SK-N-SH treated with all-trans-retinoic acid at 6 μM for 48 hours (cell line): Measurements from ENCODE around the gene PDZD2.

ENCODE experiments used
- ARNTL ChIP-seq: fragments of 450-650 bp; formaldehyde crosslinking; IDR thresholded peaks from 2 replicates; pipeline ENCODE4 v1.5.0; 2020; ENCODE audit warnings: low read depth, mild to moderate bottlenecking, moderate library complexity, borderline replicate concordance
- ESRRG ChIP-seq: fragments of 250-450 bp; sonication (Bioruptor Pico); IDR thresholded peaks from 2 replicates; pipeline ENCODE4 v1.6.1; 2021; ENCODE audit warnings: mild to moderate bottlenecking
- OSR1 ChIP-seq: fragments of 250-450 bp; sonication (Bioruptor Pico); IDR thresholded peaks from 2 replicates; pipeline ENCODE4 v1.8.0; 2022; ENCODE audit warnings: moderate library complexity, mild to moderate bottlenecking, inconsistent platforms
- ZC3H10 ChIP-seq: fragments of 250-450 bp; sonication (Bioruptor Pico); IDR thresholded peaks from 2 replicates; pipeline ENCODE4 v1.5.1; 2021; ENCODE audit warnings: mild to moderate bottlenecking, moderate library complexity
- ZFP3 ChIP-seq: fragments of 250-450 bp; sonication (Bioruptor Pico); IDR thresholded peaks from 2 replicates; pipeline ENCODE4 v1.5.0; 2020; ENCODE audit warnings: mild to moderate bottlenecking, moderate library complexity
- TF ChIP-seq, protein P1 (sequence below): fragments of 250-450 bp; sonication (Bioruptor Pico); IDR thresholded peaks from 2 replicates; pipeline ENCODE4 v1.5.0; 2020; ENCODE audit warnings: mild to moderate bottlenecking, moderate library complexity

DNA sequence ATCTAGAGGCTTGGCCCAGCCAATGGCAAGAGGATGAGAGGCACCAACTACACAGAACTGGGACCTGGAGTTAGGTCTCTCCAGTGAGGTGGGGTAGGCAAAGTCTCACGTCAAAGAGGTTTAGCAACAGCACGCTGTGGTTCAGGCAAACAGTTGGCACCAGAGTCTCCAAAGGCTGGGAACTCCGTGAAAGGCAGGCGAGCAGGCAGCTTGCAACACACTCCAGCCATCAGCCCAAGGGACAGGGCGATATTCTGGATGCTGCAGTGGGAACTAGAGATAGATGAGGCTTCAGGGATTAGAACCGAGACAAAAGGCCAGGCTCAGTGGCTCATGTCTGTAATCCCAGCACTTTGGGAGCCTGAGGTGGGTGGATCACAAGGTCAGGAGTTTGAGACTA is 129.1 kb downstream of the PDZD2 start:
- no peak for TF ChIP-seq ARNTL
- TF ChIP-seq, protein P1, sequence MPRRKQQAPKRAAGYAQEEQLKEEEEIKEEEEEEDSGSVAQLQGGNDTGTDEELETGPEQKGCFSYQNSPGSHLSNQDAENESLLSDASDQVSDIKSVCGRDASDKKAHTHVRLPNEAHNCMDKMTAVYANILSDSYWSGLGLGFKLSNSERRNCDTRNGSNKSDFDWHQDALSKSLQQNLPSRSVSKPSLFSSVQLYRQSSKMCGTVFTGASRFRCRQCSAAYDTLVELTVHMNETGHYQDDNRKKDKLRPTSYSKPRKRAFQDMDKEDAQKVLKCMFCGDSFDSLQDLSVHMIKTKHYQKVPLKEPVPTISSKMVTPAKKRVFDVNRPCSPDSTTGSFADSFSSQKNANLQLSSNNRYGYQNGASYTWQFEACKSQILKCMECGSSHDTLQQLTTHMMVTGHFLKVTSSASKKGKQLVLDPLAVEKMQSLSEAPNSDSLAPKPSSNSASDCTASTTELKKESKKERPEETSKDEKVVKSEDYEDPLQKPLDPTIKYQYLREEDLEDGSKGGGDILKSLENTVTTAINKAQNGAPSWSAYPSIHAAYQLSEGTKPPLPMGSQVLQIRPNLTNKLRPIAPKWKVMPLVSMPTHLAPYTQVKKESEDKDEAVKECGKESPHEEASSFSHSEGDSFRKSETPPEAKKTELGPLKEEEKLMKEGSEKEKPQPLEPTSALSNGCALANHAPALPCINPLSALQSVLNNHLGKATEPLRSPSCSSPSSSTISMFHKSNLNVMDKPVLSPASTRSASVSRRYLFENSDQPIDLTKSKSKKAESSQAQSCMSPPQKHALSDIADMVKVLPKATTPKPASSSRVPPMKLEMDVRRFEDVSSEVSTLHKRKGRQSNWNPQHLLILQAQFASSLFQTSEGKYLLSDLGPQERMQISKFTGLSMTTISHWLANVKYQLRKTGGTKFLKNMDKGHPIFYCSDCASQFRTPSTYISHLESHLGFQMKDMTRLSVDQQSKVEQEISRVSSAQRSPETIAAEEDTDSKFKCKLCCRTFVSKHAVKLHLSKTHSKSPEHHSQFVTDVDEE (CRISPR knock-in tag), result no peak
- TF ChIP-seq ESRRG, result no peak
- TF ChIP-seq ZFP3 (CRISPR knock-in tag), result no peak
- TF ChIP-seq ZC3H10, result no peak
- no peak for TF ChIP-seq OSR1 (CRISPR knock-in tag)
